HepG2 (cell line): ENCODE results near the gene FIBIN. TPM values are rescaled to one million over a fixed set of nuclear protein-coding genes. Genes with fewer than 3 reads are reported as not detected.
A peak's percentile ranks its signal among the peaks of the same experiment; 100 is the strongest.

Source experiments
- ATAC-seq: fragments of 200-7000 bp; cut with Tn5 transposase; 3 replicates; pipeline ENCODE4 v1.9.1; 2020; ENCODE audit warnings: mild to moderate bottlenecking, moderate library complexity
- BruUV-seq: library from RNA; stranded (reverse); fragments of 400-500 nt; replicated peaks from 2 replicates; lab custom pipeline; 2021; lab: Mats Ljungman, UMichigan
- CTCF ChIA-PET: fragments of 300-600 bp; formaldehyde crosslinking; extraction: SDS; loops from one replicate; lab custom pipeline; 2021; ENCODE audit warnings: low total read pairs, inconsistent platforms, low intra/inter-chr PET ratio; lab: Yijun Ruan, JAX
- POLR2A ChIA-PET: fragments of 350-600 bp; sonication (Branson Sonifier 250); formaldehyde crosslinking; loops from one replicate; lab custom pipeline; 2020; ENCODE audit warnings: antibody characterized with exemption, inconsistent platforms; lab: Yijun Ruan, JAX
- DNase-seq: peaks from one replicate; pipeline ENCODE4 v3.0.0-alpha.2; 2015; ENCODE audit warnings: low spot score
- FAIRE-seq: peaks from 3 replicates; lab custom pipeline; 2011; peaks lifted over from hg19 to GRCh38; lab: Jason Lieb, UNC
- H2AFZ ChIP-seq: one replicate; pipeline ENCODE4 v1.6.1; 2011; ENCODE audit warnings: low read length, inconsistent platforms
- H3K27ac ChIP-seq: fragments of 300-600 bp; 3 replicates; pipeline ENCODE4 v1.8.0; 2011; ENCODE audit warnings: mixed run types, mild to moderate bottlenecking, mixed read lengths, low read length, inconsistent platforms; ENCODE audit not compliant: insufficient read depth; ENCODE audit errors: extremely low read length
- H3K27me3 ChIP-seq, 2 experiments: fragments of 200-600 bp in 1 of 2; 2 replicates in 1 of 2; 3 replicates in 1 of 2; pipeline versions ENCODE4 v1.6.0 to v1.8.0; 2011; ENCODE audit warnings: low read length in 2 of 2, mild to moderate bottlenecking in 2 of 2, moderate library complexity in 2 of 2, inconsistent platforms in 1 of 2; ENCODE audit not compliant: insufficient read depth in 2 of 2, control insufficient read depth in 1 of 2
- H3K36me3 ChIP-seq, 2 experiments: fragments of 200-600 bp in 1 of 2; replicated peaks in 1 of 2; 2 replicates in 1 of 2; 3 replicates in 1 of 2; pipeline versions ENCODE4 v1.5.1 to v1.8.0; 2011; ENCODE audit warnings: low read length in 2 of 2, inconsistent platforms in 1 of 2; ENCODE audit not compliant: insufficient read depth in 2 of 2, control insufficient read depth in 1 of 2
- H3K4me1 ChIP-seq: 2 replicates; pipeline ENCODE4 v1.5.1; 2012; ENCODE audit warnings: low read length, inconsistent platforms; ENCODE audit not compliant: insufficient read depth
- H3K4me2 ChIP-seq: 2 replicates; pipeline ENCODE4 v1.6.0; 2011; ENCODE audit warnings: low read depth, low read length, inconsistent platforms
- H3K4me3 ChIP-seq, 3 experiments: fragments of 200-600 bp in 1 of 3; sonication (generic), shearing (Covaris generic) in 1 of 3; replicated peaks in 1 of 3; 2 replicates each; pipeline ENCODE4 v1.5.1; 2011 to 2016; ENCODE audit warnings: low read length in 3 of 3, inconsistent platforms in 2 of 3, low read depth in 2 of 3, mild to moderate bottlenecking in 2 of 3, control low read depth in 1 of 3, mixed read lengths in 1 of 3; ENCODE audit not compliant: insufficient read depth in 1 of 3
- H3K79me2 ChIP-seq: one replicate; pipeline ENCODE4 v1.6.1; 2011; ENCODE audit warnings: low read length, inconsistent platforms; ENCODE audit not compliant: insufficient read depth
- H3K9ac ChIP-seq: 2 replicates; pipeline ENCODE4 v1.6.0; 2011; ENCODE audit warnings: mild to moderate bottlenecking, low read depth, low read length, inconsistent platforms; ENCODE audit not compliant: insufficient read depth
- H3K9me3 ChIP-seq: 2 replicates; pipeline ENCODE4 v1.5.1; 2012; ENCODE audit warnings: mild to moderate bottlenecking, low read length
- H4K20me1 ChIP-seq: 2 replicates; pipeline ENCODE4 v1.6.0; 2011; ENCODE audit warnings: inconsistent platforms, mild to moderate bottlenecking, low read length, moderate library complexity; ENCODE audit not compliant: insufficient read depth
- CREB1 ChIP-seq, 2 experiments: fragments of 450-650 bp in 1 of 2; IDR thresholded peaks; 2 replicates each; pipeline ENCODE4 v1.6.1; 2016 to 2017; ENCODE audit warnings: control low read depth in 1 of 2, mild to moderate bottlenecking in 1 of 2, missing compliant biosample characterization in 1 of 2, missing genetic modification characterization in 1 of 2
- FOXP1 ChIP-seq, 2 experiments: fragments of 450-650 bp in 1 of 2; IDR thresholded peaks; 2 replicates each; pipeline ENCODE4 v1.6.1; 2017 to 2018; ENCODE audit warnings: antibody characterized with exemption in 1 of 2
- NBN ChIP-seq: fragments of 450-650 bp; conservative IDR thresholded peaks from 2 replicates; pipeline ENCODE4 v1.6.1; 2017
- NFE2 ChIP-seq: sonication (generic); formaldehyde crosslinking; IDR thresholded peaks from 2 replicates; pipeline ENCODE4 v1.4.0; 2020; ENCODE audit warnings: missing genetic modification reagents
- TEAD3 ChIP-seq: optimal IDR thresholded peaks from 2 replicates; pipeline ENCODE3; 2016; ENCODE audit warnings: borderline replicate concordance
- ZBTB42 ChIP-seq: sonication (generic); formaldehyde crosslinking; IDR thresholded peaks from 2 replicates; pipeline ENCODE4 v1.5.0; 2020; ENCODE audit warnings: mild to moderate bottlenecking, missing genetic modification reagents
- ZFP82 ChIP-seq: sonication (generic); formaldehyde crosslinking; IDR thresholded peaks from 2 replicates; pipeline ENCODE4 v1.5.1; 2020; ENCODE audit warnings: mild to moderate bottlenecking, missing genetic modification reagents, borderline replicate concordance
- ZFY ChIP-seq: sonication (generic); formaldehyde crosslinking; IDR thresholded peaks from 2 replicates; pipeline ENCODE4 v1.4.0; 2020; ENCODE audit warnings: missing genetic modification reagents
- ZNF230 ChIP-seq: sonication (generic); formaldehyde crosslinking; IDR thresholded peaks from 2 replicates; pipeline ENCODE4 v1.4.0; 2020; ENCODE audit warnings: mild to moderate bottlenecking, missing genetic modification reagents
- WGBS: methylation state at CpG from one replicate; pipeline ENCODE4 v1.1.6; 2017; ENCODE audit warnings: low lambda C conversion rate; 5-methylcytosine and 5-hydroxymethylcytosine counted together
- in situ Hi-C: cut with HindIII; loops from 2 replicates; pipeline ENCODE4 v1.10.0; 2017; ENCODE audit warnings: low pct_unique_long_range_greater_than_20kb; ENCODE audit not compliant: extremely low pct_ligation_motif_present
- intact Hi-C: fragments of 100-400 bp; cut with micrococcal nuclease; formaldehyde crosslinking; loops from one replicate; pipeline ENCODE4 v1.10.0; 2022; ENCODE audit not compliant: unreplicated experiment
- polyA plus RNA-seq, 8 experiments: library from polyadenylated mRNA; depleted of rRNA in 3 of 8; stranded (reverse) in 7 of 8; unstranded in 1 of 8; fragments of >200 nt; fragmentation: Illumina TruSeq in 4 of 8; extraction: Trizol in 4 of 8; gene quantifications; 2 replicates each; pipeline versions ENCODE4 v1.2.1 to v1.2.3, GENCODE V29; 2011 to 2016; ENCODE audit warnings: low read depth in 4 of 8, missing spikeins in 1 of 8, mixed read lengths in 1 of 8; ENCODE audit not compliant: insufficient read depth in 1 of 8
- total RNA-seq, 5 experiments: library from RNA; depleted of rRNA; stranded (reverse); fragments of >200 nt; fragmentation: Illumina TruSeq; extraction: Trizol; gene quantifications; 2 replicates each; pipeline ENCODE4 v1.2.3, GENCODE V29; 2016; ENCODE audit warnings: low read depth in 1 of 5
- TF ChIP-seq, protein P1 (sequence below): sonication (generic); formaldehyde crosslinking; IDR thresholded peaks from 2 replicates; pipeline ENCODE4 v1.8.0; 2022; ENCODE audit warnings: mild to moderate bottlenecking, missing genetic modification reagents, borderline replicate concordance
- TF ChIP-seq, protein P2 (sequence below): sonication (generic); formaldehyde crosslinking; IDR thresholded peaks from 2 replicates; pipeline ENCODE4 v1.4.0; 2020; ENCODE audit warnings: missing genetic modification reagents, borderline replicate concordance

FIBIN gene
- total and polyA plus RNA-seq, 2 of the 13 experiments (the other 11 are each of a cell fraction or from before 2014, with no cell fraction given), result not detected

DNA sequence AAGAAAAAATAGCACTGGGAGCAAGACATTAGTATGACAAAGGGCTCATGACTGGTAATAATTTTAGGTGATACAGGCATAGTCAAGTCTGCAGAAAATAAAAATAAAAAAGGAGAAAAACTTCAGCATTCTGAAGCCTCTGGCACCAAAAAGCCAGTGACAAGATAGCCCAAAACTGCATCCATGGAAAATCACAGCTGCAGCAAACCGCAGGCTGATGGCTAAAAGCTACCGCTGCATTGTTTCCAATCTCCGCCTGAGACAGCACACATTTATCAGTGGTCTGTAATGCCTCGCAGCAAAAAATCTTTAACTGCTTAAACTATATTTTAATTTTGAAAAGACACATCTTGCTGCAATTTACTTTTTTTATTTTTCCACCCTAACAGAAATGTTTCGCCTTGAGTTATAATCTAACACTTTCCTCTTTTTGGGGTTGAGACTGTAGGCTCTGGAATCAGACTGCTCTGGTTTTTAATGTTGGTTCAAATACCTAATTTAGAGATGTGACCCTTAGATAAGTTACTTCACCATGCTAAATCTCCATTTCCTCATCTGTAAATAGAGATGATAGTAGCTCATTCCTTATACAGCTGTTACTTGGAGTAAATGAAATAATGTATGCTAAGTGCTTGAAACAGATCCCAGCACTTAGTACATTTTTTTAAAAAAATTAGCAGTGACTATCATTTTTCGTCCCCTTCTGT is 42.0 kb upstream of the FIBIN start (continued):
- no peak for TF ChIP-seq NFE2 (CRISPR knock-in tag)
- no peak for TF ChIP-seq NBN
- no peak for TF ChIP-seq FOXP1 (IDR thresholded peaks at IDR 0.05)
- no peak for TF ChIP-seq FOXP1 (CRISPR knock-in tag; IDR thresholded peaks at IDR 0.05)
- TF ChIP-seq, protein P1, sequence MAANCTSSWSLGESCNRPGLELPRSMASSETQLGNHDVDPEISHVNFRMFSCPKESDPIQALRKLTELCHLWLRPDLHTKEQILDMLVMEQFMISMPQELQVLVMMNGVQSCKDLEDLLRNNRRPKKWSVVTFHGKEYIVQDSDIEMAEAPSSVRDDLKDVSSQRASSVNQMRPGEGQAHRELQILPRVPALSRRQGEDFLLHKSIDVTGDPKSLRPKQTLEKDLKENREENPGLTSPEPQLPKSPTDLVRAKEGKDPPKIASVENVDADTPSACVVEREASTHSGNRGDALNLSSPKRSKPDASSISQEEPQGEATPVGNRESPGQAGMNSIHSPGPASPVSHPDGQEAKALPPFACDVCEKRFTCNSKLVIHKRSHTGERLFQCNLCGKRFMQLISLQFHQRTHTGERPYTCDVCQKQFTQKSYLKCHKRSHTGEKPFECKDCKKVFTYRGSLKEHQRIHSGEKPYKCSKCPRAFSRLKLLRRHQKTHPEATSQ (CRISPR knock-in tag), result no peak
- no peak for TF ChIP-seq ZFP82 (CRISPR knock-in tag)
- TF ChIP-seq, protein P2, sequence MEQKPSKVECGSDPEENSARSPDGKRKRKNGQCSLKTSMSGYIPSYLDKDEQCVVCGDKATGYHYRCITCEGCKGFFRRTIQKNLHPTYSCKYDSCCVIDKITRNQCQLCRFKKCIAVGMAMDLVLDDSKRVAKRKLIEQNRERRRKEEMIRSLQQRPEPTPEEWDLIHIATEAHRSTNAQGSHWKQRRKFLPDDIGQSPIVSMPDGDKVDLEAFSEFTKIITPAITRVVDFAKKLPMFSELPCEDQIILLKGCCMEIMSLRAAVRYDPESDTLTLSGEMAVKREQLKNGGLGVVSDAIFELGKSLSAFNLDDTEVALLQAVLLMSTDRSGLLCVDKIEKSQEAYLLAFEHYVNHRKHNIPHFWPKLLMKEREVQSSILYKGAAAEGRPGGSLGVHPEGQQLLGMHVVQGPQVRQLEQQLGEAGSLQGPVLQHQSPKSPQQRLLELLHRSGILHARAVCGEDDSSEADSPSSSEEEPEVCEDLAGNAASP (CRISPR knock-in tag), result no peak
- no peak for TF ChIP-seq ZFY (CRISPR knock-in tag)
- TF ChIP-seq ZNF230 (CRISPR knock-in tag), result no peak
- no peak for TF ChIP-seq ZBTB42 (CRISPR knock-in tag)

DNA sequence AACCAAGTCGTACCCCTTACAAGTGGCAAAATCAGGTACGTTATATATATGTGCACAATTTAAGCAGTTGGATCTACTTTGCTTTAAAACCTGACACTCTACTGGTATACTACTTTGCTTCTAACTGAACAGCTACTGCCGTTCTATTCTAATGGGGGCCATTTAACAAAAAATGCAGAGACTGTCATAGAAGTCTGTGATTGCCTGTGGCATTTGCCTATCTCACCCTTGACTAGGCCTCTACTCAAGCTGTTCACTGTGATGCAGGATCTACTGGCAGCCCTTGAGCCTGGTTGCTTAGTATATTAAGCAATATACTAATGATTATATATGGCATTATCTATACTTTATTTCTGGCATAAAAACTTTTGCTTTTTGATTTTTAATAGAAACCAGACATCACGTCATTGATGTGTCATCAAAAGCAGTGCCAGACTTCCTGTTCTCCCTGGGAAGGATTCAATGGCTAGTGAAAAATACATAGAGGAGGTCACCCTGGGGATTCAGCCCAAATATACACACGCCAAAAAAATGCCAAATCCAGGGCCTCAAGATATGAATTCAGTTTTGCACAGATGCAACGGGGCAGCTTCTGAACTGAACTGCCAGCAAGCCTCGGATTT is 40.0 kb upstream of the FIBIN start:
- Histone ChIP-seq H3K4me2 (no peak overlapping the region), H3K27me3 (no peaks in the 10 kb centered on the region), H3K79me2 (no peaks in the 10 kb centered on the region), H3K9ac (no peak overlapping the region), H3K4me1 (no peaks in the 10 kb centered on the region), H3K9me3 (no peaks in the 10 kb centered on the region), H3K36me3 (no peaks in the 10 kb centered on the region), H2AFZ (no peak overlapping the region), H4K20me1 (no peaks in the 10 kb centered on the region), H3K4me3 (no peak overlapping the region), H3K27ac (no peak overlapping the region)
- in situ Hi-C loops (no loop called here), intact Hi-C loops (no loop called here)
- TF ChIP-seq CREB1 (IDR thresholded peaks at IDR 0.05), result peak; percentile 63
- no peak for TF ChIP-seq CREB1 (CRISPR knock-in tag; IDR thresholded peaks at IDR 0.05)
- no peak for TF ChIP-seq TEAD3 (CRISPR knock-in tag)
- BruUV-seq, result no TSS peak
- POLR2A ChIA-PET, result no interaction called here
- ATAC-seq (no peak), DNase-seq (no peak), FAIRE-seq (no peak)
- 1% methylated on average over 7 of the region's 7 CpGs for WGBS
- CTCF ChIA-PET, result no interaction called here
